Measurements from ENCODE around the gene FAM174B. TPM values are rescaled to one million over a fixed set of nuclear protein-coding genes. Genes with fewer than 3 reads are reported as not detected.

FAM174B gene
- total RNA-seq, 4 donors from 2014 or later, result 51.9 to 69.4 (median 61.4) TPM

DNA sequence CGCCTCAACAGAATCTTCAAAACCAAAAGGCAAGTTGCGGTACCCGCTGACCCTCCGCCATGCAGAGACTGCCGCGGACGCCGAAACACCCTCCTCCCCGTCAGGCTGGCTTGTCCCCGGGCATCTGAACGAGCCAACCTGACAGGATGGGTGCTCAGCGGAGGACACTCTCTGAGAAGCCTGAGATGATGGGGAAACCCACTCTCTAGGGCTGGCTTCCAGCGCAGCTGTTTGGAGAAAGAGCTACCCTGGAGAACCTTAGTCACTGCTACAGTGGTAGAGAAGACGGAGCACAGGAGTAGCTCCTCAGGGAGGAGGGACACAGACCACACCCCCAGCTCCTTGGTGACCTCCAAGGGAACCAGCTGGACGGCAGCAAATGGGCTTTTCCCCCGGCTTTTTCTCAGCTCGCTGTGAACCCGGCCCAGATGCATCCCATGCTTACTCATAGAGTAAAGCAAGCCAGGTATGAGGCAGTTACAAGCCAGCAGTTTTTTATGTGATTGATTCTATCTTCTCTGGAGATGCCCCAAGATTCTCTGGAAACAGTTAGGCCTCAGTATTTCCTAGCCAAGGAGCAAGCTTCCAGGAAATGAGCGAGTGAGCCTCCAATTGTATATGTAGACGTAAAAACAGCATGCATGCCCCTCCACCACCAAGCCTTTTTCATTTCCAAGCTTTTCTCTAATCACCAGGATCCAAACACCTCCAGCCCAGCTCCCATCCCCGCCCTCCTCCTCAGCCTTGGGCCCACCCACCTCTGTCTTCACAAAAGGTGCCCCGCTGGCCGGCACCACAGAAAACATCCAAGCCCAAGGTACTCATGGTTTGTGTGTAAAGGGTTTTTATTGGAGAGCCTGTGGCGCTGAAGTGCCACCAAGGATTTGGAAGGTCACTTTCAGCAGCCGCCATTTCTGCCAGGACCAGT is 38.7 kb downstream of the FAM174B start:
- peaks cover 61 to 69% of the 10 kb centered on the region in 2 donors for H3K4me1 ChIP-seq
- intact Hi-C loops (cut with DNase I), result no loop called here

DNA sequence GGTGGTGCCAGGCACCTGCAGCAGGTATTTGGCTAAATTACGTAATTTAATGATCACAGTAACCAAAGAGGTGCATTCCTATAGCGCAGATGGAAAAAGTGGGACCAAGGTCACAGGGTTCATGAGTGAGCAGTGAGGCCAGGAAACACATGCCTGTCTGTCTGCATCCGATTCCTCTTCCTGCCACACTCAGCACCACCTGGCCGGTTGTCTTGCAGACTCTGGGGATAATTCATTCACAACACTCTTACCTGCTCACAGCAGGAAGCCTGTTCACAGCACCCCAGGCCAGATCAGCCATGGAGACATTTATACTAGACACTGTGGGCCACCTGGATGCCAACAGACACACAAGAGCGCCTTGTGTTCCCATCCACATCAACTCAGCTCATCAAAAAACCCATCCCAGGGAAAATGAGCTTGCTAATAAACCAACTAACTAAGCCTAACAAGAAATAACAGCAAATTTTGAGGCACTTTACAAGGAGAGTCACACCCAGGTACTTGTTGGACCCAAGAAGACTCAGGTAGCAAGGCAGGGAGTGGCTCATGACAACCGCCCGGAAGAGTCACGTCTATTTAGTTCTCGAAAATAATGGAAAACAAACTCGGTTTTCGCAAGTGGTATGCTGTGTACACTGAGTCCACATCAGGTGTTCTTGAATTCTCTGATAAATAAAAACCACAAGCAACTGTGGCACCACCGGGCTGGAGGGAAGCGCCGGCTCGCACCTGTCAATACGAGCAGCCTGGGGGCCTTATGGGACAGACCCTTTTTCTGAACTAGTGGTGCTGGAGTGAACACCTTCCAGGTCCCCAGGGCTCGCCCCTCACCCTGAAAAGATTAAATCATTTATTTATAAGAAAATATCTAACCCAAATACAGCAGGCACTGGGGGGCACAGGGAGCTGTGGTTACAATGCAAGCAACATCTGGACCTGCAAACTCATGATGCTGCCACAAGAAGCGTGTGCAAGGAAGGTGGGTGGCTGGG is 40.5 kb downstream of the FAM174B start:
- intact Hi-C loops (cut with DNase I), result no loop called here

More for the DNA sequence above, 38.7 kb downstream of the FAM174B start:
- Histone ChIP-seq H3K4me3 (replicated peaks in 1 of 3) (no peak overlapping the region), H3K27me3 (no peaks in the 10 kb centered on the region), H3K36me3 (no peaks in the 10 kb centered on the region), H3K27ac (peak overlapping the region; percentile 84 to 88 (median 88)), H3K9me3 (no peaks in the 10 kb centered on the region)
- WGBS, 2 donors, result 79 to 88% methylated on average over 18 to 19 of the region's 25 CpGs
- TF ChIP-seq, protein P1, sequence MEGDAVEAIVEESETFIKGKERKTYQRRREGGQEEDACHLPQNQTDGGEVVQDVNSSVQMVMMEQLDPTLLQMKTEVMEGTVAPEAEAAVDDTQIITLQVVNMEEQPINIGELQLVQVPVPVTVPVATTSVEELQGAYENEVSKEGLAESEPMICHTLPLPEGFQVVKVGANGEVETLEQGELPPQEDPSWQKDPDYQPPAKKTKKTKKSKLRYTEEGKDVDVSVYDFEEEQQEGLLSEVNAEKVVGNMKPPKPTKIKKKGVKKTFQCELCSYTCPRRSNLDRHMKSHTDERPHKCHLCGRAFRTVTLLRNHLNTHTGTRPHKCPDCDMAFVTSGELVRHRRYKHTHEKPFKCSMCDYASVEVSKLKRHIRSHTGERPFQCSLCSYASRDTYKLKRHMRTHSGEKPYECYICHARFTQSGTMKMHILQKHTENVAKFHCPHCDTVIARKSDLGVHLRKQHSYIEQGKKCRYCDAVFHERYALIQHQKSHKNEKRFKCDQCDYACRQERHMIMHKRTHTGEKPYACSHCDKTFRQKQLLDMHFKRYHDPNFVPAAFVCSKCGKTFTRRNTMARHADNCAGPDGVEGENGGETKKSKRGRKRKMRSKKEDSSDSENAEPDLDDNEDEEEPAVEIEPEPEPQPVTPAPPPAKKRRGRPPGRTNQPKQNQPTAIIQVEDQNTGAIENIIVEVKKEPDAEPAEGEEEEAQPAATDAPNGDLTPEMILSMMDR (IDR thresholded peaks at IDR 0.05), result no peak
- no peak for TF ChIP-seq POLR2A (IDR thresholded peaks at IDR 0.05)
- DNase-seq, result no peak

DNA sequence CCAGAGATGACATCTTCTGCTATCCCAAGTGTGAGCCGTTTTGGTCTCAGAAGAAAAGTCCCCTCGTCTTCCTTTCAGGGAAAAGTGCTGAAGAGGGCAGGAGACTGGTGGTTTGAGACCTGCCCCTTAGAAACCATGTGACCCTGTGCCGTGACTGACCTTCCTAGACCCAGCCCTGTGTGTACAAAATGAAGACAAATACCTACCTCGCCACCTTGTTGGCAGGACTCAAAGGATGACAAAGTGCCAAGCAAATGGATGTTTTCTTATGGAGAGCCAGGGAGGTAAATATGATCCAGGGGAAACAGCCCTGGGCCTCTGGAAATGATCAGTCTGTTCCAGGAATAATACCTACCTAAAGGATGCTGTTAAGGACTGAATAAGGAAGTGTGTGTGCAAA is 41.3 kb downstream of the FAM174B start:
- TF ChIP-seq, protein P1 (IDR thresholded peaks at IDR 0.05), result no peak
- no peak for TF ChIP-seq POLR2A (IDR thresholded peaks at IDR 0.05)
- no peak for DNase-seq
- Histone ChIP-seq H3K9me3 (no peaks in the 10 kb centered on the region), H3K36me3 (no peaks in the 10 kb centered on the region), H3K4me3 (replicated peaks in 1 of 3) (no peak overlapping the region), H3K4me1 (peaks cover 48 to 54% of the 10 kb centered on the region in 2 donors), H3K27me3 (no peaks in the 10 kb centered on the region), H3K27ac (peak overlapping the region; percentile 74 to 88 (median 84))
- intact Hi-C loops (cut with DNase I), result no loop called here
- 67 to 79% methylated on average over 4 of the region's 4 CpGs for WGBS, 2 donors

More for the DNA sequence above, 40.5 kb downstream of the FAM174B start:
- Histone ChIP-seq H3K36me3 (no peaks in the 10 kb centered on the region), H3K9me3 (no peaks in the 10 kb centered on the region), H3K27me3 (no peaks in the 10 kb centered on the region), H3K4me1 (peaks cover 56 to 62% of the 10 kb centered on the region in 2 donors), H3K27ac (peak overlapping the region; percentile 74 to 88 (median 84)), H3K4me3 (replicated peaks in 1 of 3) (no peak overlapping the region)
- WGBS, 2 donors, result 88 to 91% methylated on average over 18 of the region's 18 CpGs
- TF ChIP-seq, protein P1 (IDR thresholded peaks at IDR 0.05), result no peak
- no peak for TF ChIP-seq POLR2A (IDR thresholded peaks at IDR 0.05)
- DNase-seq, result peak in 1 of 2 donors; percentile 29

DNA sequence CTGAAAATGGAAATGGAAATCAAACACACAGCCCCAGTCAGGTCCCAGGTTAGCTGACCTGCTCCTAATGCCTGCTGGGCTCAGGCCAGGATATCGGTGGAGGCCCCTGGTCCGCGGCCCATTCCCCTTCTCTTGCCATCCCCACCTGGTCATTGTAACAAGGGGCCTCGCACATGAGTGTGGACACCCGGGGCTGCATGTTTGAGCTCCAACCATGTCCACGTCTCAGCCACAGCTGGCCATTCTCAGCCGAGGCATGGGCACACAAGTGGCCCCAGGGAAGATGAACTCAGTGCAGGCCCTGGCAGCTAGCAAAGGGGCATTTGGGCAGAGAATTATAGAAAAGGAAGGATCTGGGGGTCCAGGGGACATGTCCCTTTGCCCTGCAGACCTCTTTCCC is 41.7 kb downstream of the FAM174B start:
- no peaks in the 10 kb centered on the region for H3K36me3 ChIP-seq
- intact Hi-C loops (cut with DNase I), result no loop called here
- H3K4me1 ChIP-seq, result peaks cover 43 to 49% of the 10 kb centered on the region in 2 donors
- no peaks in the 10 kb centered on the region for H3K9me3 ChIP-seq
- H3K27ac ChIP-seq, result peak overlapping the region; percentile 74 to 88 (median 84)
- TF ChIP-seq POLR2A (IDR thresholded peaks at IDR 0.05), result no peak
- TF ChIP-seq, protein P1 (IDR thresholded peaks at IDR 0.05), result no peak
- no peak overlapping the region for H3K4me3 ChIP-seq (replicated peaks in 1 of 3)
- DNase-seq, result no peak
- 91 to 92% methylated on average over 5 to 7 of the region's 7 CpGs for WGBS, 2 donors
- no peaks in the 10 kb centered on the region for H3K27me3 ChIP-seq

Data from thyroid gland (tissue), 4 donors.